Gastroesophageal sphincter (tissue), 3 donors: ENCODE data around the gene ADAM23.

ENCODE experiments used
- POLR2AphosphoS5 ChIP-seq: sonication (generic); formaldehyde crosslinking; IDR thresholded peaks from one replicate; pipeline ENCODE4 v1.6.1; 2017; ENCODE audit warnings: antibody characterized with exemption
- TF ChIP-seq, protein P1 (sequence below), 4 experiments: fragments of 200-600 bp in 2 of 4; fragments of 450-650 bp in 2 of 4; sonication (generic) in 1 of 4; IDR thresholded peaks; one replicate each; pipeline ENCODE4 v1.5.1; 2017 to 2019; ENCODE audit warnings: antibody characterized with exemption in 4 of 4, mild to moderate bottlenecking in 2 of 4, moderate library complexity in 2 of 4

DNA sequence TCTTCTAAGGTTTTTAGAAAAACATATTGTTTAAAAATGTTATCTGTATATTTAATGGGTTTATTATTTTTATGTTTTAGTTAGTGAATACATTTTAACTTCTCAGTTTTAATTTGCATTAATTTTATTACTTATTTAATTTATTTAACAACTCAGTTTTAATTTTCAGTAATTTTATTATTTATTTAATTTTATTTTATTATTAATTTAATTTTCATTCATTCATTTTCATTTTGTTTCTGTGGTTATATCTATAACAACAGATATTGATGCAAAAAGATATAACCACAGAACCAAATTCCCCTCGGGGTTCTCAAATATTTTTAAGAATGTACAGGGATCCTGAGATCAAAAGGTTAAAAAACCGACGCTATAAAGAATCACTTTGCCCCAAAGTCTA, 221.9 kb downstream of the ADAM23 start:
- TF ChIP-seq POLR2AphosphoS5 = no peak
- TF ChIP-seq, protein P1, sequence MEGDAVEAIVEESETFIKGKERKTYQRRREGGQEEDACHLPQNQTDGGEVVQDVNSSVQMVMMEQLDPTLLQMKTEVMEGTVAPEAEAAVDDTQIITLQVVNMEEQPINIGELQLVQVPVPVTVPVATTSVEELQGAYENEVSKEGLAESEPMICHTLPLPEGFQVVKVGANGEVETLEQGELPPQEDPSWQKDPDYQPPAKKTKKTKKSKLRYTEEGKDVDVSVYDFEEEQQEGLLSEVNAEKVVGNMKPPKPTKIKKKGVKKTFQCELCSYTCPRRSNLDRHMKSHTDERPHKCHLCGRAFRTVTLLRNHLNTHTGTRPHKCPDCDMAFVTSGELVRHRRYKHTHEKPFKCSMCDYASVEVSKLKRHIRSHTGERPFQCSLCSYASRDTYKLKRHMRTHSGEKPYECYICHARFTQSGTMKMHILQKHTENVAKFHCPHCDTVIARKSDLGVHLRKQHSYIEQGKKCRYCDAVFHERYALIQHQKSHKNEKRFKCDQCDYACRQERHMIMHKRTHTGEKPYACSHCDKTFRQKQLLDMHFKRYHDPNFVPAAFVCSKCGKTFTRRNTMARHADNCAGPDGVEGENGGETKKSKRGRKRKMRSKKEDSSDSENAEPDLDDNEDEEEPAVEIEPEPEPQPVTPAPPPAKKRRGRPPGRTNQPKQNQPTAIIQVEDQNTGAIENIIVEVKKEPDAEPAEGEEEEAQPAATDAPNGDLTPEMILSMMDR (IDR thresholded peaks at IDR 0.05) = no peak
